GM23338 (cell line): ENCODE measurements around the gene SASH1. TPM values are rescaled to one million over a fixed set of nuclear protein-coding genes. Genes with fewer than 3 reads are reported as not detected.

ENCODE experiments used
- ATAC-seq: fragments of 200-7000 bp; cut with Tn5 transposase; 3 replicates; pipeline ENCODE4 v1.9.1; 2020
- DNase-seq: peaks from one replicate; pipeline ENCODE4 v3.0.0-alpha.2; 2015; ENCODE audit warnings: low spot score
- H2AFZ ChIP-seq: fragments of 200-600 bp; sonication (generic); 2 replicates; pipeline ENCODE4 v1.8.0; 2016; ENCODE audit warnings: antibody characterized with exemption, mild to moderate bottlenecking, moderate library complexity
- H3F3A ChIP-seq: fragments of 200-600 bp; sonication (generic); replicated peaks from 2 replicates; pipeline ENCODE4 v1.8.0; 2017; ENCODE audit warnings: antibody characterized with exemption, mixed run types, low read depth
- H3K27ac ChIP-seq: fragments of 200-600 bp; sonication (generic); 2 replicates; pipeline ENCODE4 v1.6.1; 2016; ENCODE audit warnings: low read depth
- H3K27me3 ChIP-seq: fragments of 200-600 bp; sonication (generic); 2 replicates; pipeline ENCODE4 v1.8.0; 2016; ENCODE audit warnings: mild to moderate bottlenecking, mixed run types, moderate library complexity; ENCODE audit not compliant: insufficient read depth
- H3K36me3 ChIP-seq: fragments of 200-600 bp; sonication (generic); 2 replicates; pipeline ENCODE4 v1.8.0; 2016; ENCODE audit warnings: mild to moderate bottlenecking; ENCODE audit not compliant: insufficient read depth
- H3K4me1 ChIP-seq: fragments of 200-600 bp; sonication (generic); 2 replicates; pipeline ENCODE4 v1.8.0; 2016; ENCODE audit warnings: mild to moderate bottlenecking, moderate library complexity; ENCODE audit not compliant: insufficient read depth
- H3K4me2 ChIP-seq: fragments of 200-600 bp; sonication (generic); 2 replicates; pipeline ENCODE4 v1.7.1; 2017; ENCODE audit warnings: mixed run types
- H3K4me3 ChIP-seq: fragments of 200-600 bp; sonication (generic); 2 replicates; pipeline ENCODE4 v1.6.1; 2016; ENCODE audit warnings: mixed run types
- H3K79me2 ChIP-seq: fragments of 200-600 bp; sonication (generic); replicated peaks from 2 replicates; pipeline ENCODE4 v1.8.0; 2017; ENCODE audit warnings: mild to moderate bottlenecking; ENCODE audit not compliant: insufficient read depth
- H3K9me2 ChIP-seq: fragments of 200-600 bp; sonication (generic); 2 replicates; pipeline ENCODE4 v1.8.0; 2017; ENCODE audit not compliant: insufficient read depth
- H4K20me1 ChIP-seq: fragments of 200-600 bp; sonication (generic); replicated peaks from 2 replicates; pipeline ENCODE4 v1.8.0; 2017; ENCODE audit warnings: mild to moderate bottlenecking; ENCODE audit not compliant: insufficient read depth
- H3K27ac Mint-ChIP-seq: 2 replicates; pipeline ENCODE4 v1.8.0; 2020; ENCODE audit warnings: inconsistent platforms, mild to moderate bottlenecking, moderate library complexity, mixed read lengths
- H3K27me3 Mint-ChIP-seq: 3 replicates; pipeline ENCODE4 v1.8.0; 2022; ENCODE audit warnings: low read depth, mild to moderate bottlenecking, moderate library complexity, mixed read lengths, inconsistent platforms; ENCODE audit not compliant: insufficient read depth, poor library complexity
- H3K36me3 Mint-ChIP-seq: 3 replicates; pipeline ENCODE4 v1.8.0; 2021; ENCODE audit warnings: low read depth, mild to moderate bottlenecking, inconsistent platforms, moderate library complexity, mixed read lengths
- H3K4me1 Mint-ChIP-seq: 3 replicates; pipeline ENCODE4 v1.8.0; 2020; ENCODE audit warnings: mild to moderate bottlenecking, inconsistent platforms, mixed read lengths
- H3K4me3 Mint-ChIP-seq: 3 replicates; pipeline ENCODE4 v1.8.0; 2021; ENCODE audit warnings: moderate library complexity, mild to moderate bottlenecking, inconsistent platforms, mixed read lengths
- H3K9me3 Mint-ChIP-seq: 3 replicates; pipeline ENCODE4 v1.8.0; 2020; ENCODE audit warnings: moderate library complexity, mild to moderate bottlenecking, inconsistent platforms, mixed read lengths
- CREB1 ChIP-seq: fragments of 250-450 bp; sonication (Bioruptor Pico); IDR thresholded peaks from 2 replicates; pipeline ENCODE4 v1.5.0; 2020; ENCODE audit warnings: low read depth, mild to moderate bottlenecking, moderate library complexity
- EZH2 ChIP-seq: fragments of 200-600 bp; sonication (generic); IDR thresholded peaks from one replicate; pipeline ENCODE4 v1.8.0; 2017; ENCODE audit warnings: antibody characterized with exemption, mild to moderate bottlenecking, low read depth; ENCODE audit not compliant: unreplicated experiment
- EZH2phosphoT487 ChIP-seq: fragments of 200-600 bp; sonication (generic); IDR thresholded peaks from one replicate; pipeline ENCODE4 v1.8.1; 2018; ENCODE audit warnings: antibody characterized with exemption; ENCODE audit not compliant: unreplicated experiment
- JUNB ChIP-seq: IDR thresholded peaks from one replicate; pipeline ENCODE4 v1.6.1; 2016; ENCODE audit warnings: antibody characterized with exemption; ENCODE audit not compliant: unreplicated experiment
- NANOG ChIP-seq: IDR thresholded peaks from 2 replicates; pipeline ENCODE4 v1.6.1; 2016; ENCODE audit warnings: antibody characterized with exemption, borderline replicate concordance
- POLR2AphosphoS5 ChIP-seq: IDR thresholded peaks from 2 replicates; pipeline ENCODE4 v1.6.1; 2016; ENCODE audit warnings: antibody characterized with exemption, low read depth
- STAT1 ChIP-seq: IDR thresholded peaks from one replicate; pipeline ENCODE4 v1.6.1; 2016; ENCODE audit warnings: antibody characterized with exemption; ENCODE audit not compliant: unreplicated experiment
- ZNF114 ChIP-seq: fragments of 250-450 bp; sonication (Bioruptor Pico); IDR thresholded peaks from 2 replicates; pipeline ENCODE4 v1.5.0; 2020; ENCODE audit warnings: mild to moderate bottlenecking, moderate library complexity
- ZNF331 ChIP-seq: fragments of 250-450 bp; sonication (Bioruptor Pico); IDR thresholded peaks from 2 replicates; pipeline ENCODE4 v1.5.0; 2020; ENCODE audit warnings: low read depth, mild to moderate bottlenecking, moderate library complexity
- polyA plus RNA-seq: library from polyadenylated mRNA; unstranded; fragments of >200 nt; fragmentation: Nextera tagmentation; extraction: Ambion mirVana; gene quantifications from 2 replicates; pipeline ENCODE4 v1.2.1, GENCODE V29; 2016
- total RNA-seq: library from RNA; depleted of rRNA; stranded (reverse); fragments of >200 nt; shearing (Covaris generic); gene quantifications from 2 replicates; pipeline ENCODE4 v1.2.3, GENCODE V29; 2014
- TF ChIP-seq, protein P1 (sequence below): fragments of 250-450 bp; sonication (Bioruptor Pico); IDR thresholded peaks from 2 replicates; pipeline ENCODE4 v1.5.0; 2020; ENCODE audit warnings: mild to moderate bottlenecking, moderate library complexity
- TF ChIP-seq, protein P2 (sequence below), 2 experiments: fragments of 200-600 bp in 1 of 2; sonication (generic) in 1 of 2; conservative IDR thresholded peaks; 2 replicates each; pipeline versions ENCODE4 v1.5.1 to v1.6.1; 2016 to 2017; ENCODE audit warnings: antibody characterized with exemption in 2 of 2, low read depth in 2 of 2, mild to moderate bottlenecking in 2 of 2, moderate library complexity in 1 of 2
- TF ChIP-seq, protein P3 (sequence below): IDR thresholded peaks from 2 replicates; pipeline ENCODE4 v1.6.1; 2016; ENCODE audit warnings: antibody characterized with exemption
- TF ChIP-seq, protein P4 (sequence below): IDR thresholded peaks from one replicate; pipeline ENCODE4 v1.6.1; 2018; ENCODE audit warnings: antibody characterized with exemption; ENCODE audit not compliant: unreplicated experiment

SASH1 gene
- total and polyA plus RNA-seq, 2 experiments from 2014 or later = 8.2 to 30.2 TPM

DNA sequence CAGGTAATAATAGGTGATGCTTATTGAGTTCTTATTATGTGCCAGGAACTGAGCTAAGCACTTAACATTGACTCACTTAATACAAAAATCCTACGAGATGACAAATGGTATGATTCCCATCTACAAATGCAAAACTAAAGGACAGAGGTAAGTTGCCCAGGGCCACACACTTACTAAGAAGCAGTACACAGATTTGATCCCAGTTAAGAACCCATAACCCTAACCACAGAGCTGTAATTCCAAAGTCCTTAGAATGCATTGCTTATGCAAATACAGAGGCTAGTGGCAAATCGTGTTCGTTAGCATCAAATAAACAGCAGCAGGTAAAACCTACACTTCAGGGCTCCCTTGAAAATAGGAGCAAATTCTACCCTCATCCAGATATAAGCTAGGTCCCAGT is 104.0 kb downstream of the SASH1 start:
- H3K36me3 Mint-ChIP-seq = peaks cover 3% of the 10 kb centered on the region

More for the DNA sequence above, 104.0 kb downstream of the SASH1 start:
- Mint-ChIP-seq H3K4me1 (peaks cover 54% of the 10 kb centered on the region), H3K27me3 (peaks cover 7% of the 10 kb centered on the region), H3K9me3 (no peaks in the 10 kb centered on the region), H3K27ac (0 out of 2 replicates have a peak overlapping the region, but pooled peaks have one; percentile 68), H3K4me3 (no peak overlapping the region)
- Histone ChIP-seq H3K4me2 (peak overlapping the region; percentile 40; the same call in 1 of the 2 replicates), H3K4me1 (peaks cover 38% of the 10 kb centered on the region), H3K79me2 (no peaks in the 10 kb centered on the region), H4K20me1 (no peaks in the 10 kb centered on the region), H3K27ac (no peak overlapping the region), H3K27me3 (no peaks in the 10 kb centered on the region), H2AFZ (no peak overlapping the region), H3K36me3 (no peaks in the 10 kb centered on the region), H3K4me3 (no peak overlapping the region), H3K9me2 (no peaks in the 10 kb centered on the region), H3F3A (no peaks in the 10 kb centered on the region)
- ATAC-seq (no peak), DNase-seq (no peak)
- TF ChIP-seq, protein P1, sequence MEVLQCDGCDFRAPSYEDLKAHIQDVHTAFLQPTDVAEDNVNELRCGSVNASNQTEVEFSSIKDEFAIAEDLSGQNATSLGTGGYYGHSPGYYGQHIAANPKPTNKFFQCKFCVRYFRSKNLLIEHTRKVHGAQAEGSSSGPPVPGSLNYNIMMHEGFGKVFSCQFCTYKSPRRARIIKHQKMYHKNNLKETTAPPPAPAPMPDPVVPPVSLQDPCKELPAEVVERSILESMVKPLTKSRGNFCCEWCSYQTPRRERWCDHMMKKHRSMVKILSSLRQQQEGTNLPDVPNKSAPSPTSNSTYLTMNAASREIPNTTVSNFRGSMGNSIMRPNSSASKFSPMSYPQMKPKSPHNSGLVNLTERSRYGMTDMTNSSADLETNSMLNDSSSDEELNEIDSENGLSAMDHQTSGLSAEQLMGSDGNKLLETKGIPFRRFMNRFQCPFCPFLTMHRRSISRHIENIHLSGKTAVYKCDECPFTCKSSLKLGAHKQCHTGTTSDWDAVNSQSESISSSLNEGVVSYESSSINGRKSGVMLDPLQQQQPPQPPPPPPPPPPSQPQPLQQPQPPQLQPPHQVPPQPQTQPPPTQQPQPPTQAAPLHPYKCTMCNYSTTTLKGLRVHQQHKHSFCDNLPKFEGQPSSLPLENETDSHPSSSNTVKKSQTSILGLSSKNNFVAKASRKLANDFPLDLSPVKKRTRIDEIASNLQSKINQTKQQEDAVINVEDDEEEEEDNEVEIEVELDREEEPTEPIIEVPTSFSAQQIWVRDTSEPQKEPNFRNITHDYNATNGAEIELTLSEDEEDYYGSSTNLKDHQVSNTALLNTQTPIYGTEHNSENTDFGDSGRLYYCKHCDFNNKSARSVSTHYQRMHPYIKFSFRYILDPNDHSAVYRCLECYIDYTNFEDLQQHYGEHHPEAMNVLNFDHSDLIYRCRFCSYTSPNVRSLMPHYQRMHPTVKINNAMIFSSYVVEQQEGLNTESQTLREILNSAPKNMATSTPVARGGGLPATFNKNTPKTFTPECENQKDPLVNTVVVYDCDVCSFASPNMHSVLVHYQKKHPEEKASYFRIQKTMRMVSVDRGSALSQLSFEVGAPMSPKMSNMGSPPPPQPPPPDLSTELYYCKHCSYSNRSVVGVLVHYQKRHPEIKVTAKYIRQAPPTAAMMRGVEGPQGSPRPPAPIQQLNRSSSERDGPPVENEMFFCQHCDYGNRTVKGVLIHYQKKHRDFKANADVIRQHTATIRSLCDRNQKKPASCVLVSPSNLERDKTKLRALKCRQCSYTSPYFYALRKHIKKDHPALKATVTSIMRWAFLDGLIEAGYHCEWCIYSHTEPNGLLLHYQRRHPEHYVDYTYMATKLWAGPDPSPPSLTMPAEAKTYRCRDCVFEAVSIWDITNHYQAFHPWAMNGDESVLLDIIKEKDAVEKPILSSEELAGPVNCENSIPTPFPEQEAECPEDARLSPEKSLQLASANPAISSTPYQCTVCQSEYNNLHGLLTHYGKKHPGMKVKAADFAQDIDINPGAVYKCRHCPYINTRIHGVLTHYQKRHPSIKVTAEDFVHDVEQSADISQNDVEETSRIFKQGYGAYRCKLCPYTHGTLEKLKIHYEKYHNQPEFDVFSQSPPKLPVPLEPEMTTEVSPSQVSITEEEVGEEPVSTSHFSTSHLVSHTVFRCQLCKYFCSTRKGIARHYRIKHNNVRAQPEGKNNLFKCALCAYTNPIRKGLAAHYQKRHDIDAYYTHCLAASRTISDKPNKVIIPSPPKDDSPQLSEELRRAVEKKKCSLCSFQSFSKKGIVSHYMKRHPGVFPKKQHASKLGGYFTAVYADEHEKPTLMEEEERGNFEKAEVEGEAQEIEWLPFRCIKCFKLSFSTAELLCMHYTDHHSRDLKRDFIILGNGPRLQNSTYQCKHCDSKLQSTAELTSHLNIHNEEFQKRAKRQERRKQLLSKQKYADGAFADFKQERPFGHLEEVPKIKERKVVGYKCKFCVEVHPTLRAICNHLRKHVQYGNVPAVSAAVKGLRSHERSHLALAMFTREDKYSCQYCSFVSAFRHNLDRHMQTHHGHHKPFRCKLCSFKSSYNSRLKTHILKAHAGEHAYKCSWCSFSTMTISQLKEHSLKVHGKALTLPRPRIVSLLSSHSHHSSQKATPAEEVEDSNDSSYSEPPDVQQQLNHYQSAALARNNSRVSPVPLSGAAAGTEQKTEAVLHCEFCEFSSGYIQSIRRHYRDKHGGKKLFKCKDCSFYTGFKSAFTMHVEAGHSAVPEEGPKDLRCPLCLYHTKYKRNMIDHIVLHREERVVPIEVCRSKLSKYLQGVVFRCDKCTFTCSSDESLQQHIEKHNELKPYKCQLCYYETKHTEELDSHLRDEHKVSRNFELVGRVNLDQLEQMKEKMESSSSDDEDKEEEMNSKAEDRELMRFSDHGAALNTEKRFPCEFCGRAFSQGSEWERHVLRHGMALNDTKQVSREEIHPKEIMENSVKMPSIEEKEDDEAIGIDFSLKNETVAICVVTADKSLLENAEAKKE = no peak
- TF ChIP-seq POLR2AphosphoS5 (no peak), NANOG (no peak), CREB1 (no peak), JUNB (no peak), ZNF114 (no peak), EZH2phosphoT487 (no peak), EZH2 (no peak), STAT1 (no peak), ZNF331 (CRISPR knock-in tag) (no peak)
- TF ChIP-seq, protein P2, sequence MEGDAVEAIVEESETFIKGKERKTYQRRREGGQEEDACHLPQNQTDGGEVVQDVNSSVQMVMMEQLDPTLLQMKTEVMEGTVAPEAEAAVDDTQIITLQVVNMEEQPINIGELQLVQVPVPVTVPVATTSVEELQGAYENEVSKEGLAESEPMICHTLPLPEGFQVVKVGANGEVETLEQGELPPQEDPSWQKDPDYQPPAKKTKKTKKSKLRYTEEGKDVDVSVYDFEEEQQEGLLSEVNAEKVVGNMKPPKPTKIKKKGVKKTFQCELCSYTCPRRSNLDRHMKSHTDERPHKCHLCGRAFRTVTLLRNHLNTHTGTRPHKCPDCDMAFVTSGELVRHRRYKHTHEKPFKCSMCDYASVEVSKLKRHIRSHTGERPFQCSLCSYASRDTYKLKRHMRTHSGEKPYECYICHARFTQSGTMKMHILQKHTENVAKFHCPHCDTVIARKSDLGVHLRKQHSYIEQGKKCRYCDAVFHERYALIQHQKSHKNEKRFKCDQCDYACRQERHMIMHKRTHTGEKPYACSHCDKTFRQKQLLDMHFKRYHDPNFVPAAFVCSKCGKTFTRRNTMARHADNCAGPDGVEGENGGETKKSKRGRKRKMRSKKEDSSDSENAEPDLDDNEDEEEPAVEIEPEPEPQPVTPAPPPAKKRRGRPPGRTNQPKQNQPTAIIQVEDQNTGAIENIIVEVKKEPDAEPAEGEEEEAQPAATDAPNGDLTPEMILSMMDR (conservative IDR thresholded peaks at IDR 0.05; ENCODE audit: low read depth in 2 of 2) = no peak
- TF ChIP-seq, protein P3, sequence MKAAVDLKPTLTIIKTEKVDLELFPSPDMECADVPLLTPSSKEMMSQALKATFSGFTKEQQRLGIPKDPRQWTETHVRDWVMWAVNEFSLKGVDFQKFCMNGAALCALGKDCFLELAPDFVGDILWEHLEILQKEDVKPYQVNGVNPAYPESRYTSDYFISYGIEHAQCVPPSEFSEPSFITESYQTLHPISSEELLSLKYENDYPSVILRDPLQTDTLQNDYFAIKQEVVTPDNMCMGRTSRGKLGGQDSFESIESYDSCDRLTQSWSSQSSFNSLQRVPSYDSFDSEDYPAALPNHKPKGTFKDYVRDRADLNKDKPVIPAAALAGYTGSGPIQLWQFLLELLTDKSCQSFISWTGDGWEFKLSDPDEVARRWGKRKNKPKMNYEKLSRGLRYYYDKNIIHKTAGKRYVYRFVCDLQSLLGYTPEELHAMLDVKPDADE = no peak
- TF ChIP-seq, protein P4, sequence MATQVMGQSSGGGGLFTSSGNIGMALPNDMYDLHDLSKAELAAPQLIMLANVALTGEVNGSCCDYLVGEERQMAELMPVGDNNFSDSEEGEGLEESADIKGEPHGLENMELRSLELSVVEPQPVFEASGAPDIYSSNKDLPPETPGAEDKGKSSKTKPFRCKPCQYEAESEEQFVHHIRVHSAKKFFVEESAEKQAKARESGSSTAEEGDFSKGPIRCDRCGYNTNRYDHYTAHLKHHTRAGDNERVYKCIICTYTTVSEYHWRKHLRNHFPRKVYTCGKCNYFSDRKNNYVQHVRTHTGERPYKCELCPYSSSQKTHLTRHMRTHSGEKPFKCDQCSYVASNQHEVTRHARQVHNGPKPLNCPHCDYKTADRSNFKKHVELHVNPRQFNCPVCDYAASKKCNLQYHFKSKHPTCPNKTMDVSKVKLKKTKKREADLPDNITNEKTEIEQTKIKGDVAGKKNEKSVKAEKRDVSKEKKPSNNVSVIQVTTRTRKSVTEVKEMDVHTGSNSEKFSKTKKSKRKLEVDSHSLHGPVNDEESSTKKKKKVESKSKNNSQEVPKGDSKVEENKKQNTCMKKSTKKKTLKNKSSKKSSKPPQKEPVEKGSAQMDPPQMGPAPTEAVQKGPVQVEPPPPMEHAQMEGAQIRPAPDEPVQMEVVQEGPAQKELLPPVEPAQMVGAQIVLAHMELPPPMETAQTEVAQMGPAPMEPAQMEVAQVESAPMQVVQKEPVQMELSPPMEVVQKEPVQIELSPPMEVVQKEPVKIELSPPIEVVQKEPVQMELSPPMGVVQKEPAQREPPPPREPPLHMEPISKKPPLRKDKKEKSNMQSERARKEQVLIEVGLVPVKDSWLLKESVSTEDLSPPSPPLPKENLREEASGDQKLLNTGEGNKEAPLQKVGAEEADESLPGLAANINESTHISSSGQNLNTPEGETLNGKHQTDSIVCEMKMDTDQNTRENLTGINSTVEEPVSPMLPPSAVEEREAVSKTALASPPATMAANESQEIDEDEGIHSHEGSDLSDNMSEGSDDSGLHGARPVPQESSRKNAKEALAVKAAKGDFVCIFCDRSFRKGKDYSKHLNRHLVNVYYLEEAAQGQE = no peak
